MM.1S (cell line): ENCODE measurements around the gene NUP62.

Source experiments
- DNase-seq: peaks from one replicate; pipeline ENCODE4 v3.0.0-alpha.2; 2015
- H2AFZ ChIP-seq: fragments of 300-600 bp; sonication (generic); 2 replicates; pipeline ENCODE4 v1.6.0; 2016; ENCODE audit warnings: antibody characterized with exemption, low read length
- H3F3A ChIP-seq: fragments of 300-600 bp; sonication (generic); 2 replicates; pipeline ENCODE4 v1.6.1; 2016; ENCODE audit warnings: mild to moderate bottlenecking, antibody characterized with exemption, low read length, moderate library complexity, mixed read lengths; ENCODE audit not compliant: insufficient read depth
- H3K27ac ChIP-seq: fragments of 300-600 bp; sonication (generic); 2 replicates; pipeline ENCODE4 v1.5.1; 2016; ENCODE audit warnings: mild to moderate bottlenecking, low read length
- H3K27me3 ChIP-seq: fragments of 300-600 bp; sonication (generic); replicated peaks from 2 replicates; pipeline ENCODE4 v1.6.0; 2016; ENCODE audit warnings: low read length; ENCODE audit not compliant: insufficient read depth
- H3K36me3 ChIP-seq: fragments of 300-600 bp; sonication (generic); replicated peaks from 2 replicates; pipeline ENCODE4 v1.6.1; 2016; ENCODE audit warnings: mild to moderate bottlenecking, low read length, mixed read lengths; ENCODE audit not compliant: insufficient read depth
- H3K4me1 ChIP-seq: fragments of 300-600 bp; sonication (generic); 2 replicates; pipeline ENCODE4 v1.6.1; 2016; ENCODE audit warnings: low read length, mixed read lengths
- H3K4me2 ChIP-seq: fragments of 300-600 bp; sonication (generic); 2 replicates; pipeline ENCODE4 v1.6.0; 2016; ENCODE audit warnings: low read depth, low read length
- H3K4me3 ChIP-seq: fragments of 300-600 bp; sonication (generic); 2 replicates; pipeline ENCODE4 v1.5.1; 2016; ENCODE audit warnings: low read length, mixed read lengths
- H3K79me2 ChIP-seq: fragments of 300-600 bp; sonication (generic); 2 replicates; pipeline ENCODE4 v1.6.1; 2016; ENCODE audit warnings: mixed run types, low read length, mixed read lengths
- H3K9ac ChIP-seq: fragments of 300-600 bp; sonication (generic); 2 replicates; pipeline ENCODE4 v1.6.1; 2016; ENCODE audit warnings: low read length, mixed read lengths
- H3K9me2 ChIP-seq: fragments of 300-600 bp; sonication (generic); replicated peaks from 2 replicates; pipeline ENCODE4 v1.6.1; 2016; ENCODE audit warnings: mild to moderate bottlenecking, low read length, mixed read lengths; ENCODE audit not compliant: insufficient read depth
- H3K9me3 ChIP-seq: fragments of 300-600 bp; sonication (generic); replicated peaks from 2 replicates; pipeline ENCODE4 v1.6.1; 2016; ENCODE audit warnings: mild to moderate bottlenecking, low read length, mixed read lengths; ENCODE audit not compliant: insufficient read depth
- H4K20me1 ChIP-seq: fragments of 300-600 bp; sonication (generic); 2 replicates; pipeline ENCODE4 v1.6.1; 2016; ENCODE audit warnings: mild to moderate bottlenecking, low read length, moderate library complexity, mixed read lengths; ENCODE audit not compliant: insufficient read depth
- EZH2 ChIP-seq: fragments of 300-600 bp; sonication (generic); optimal IDR thresholded peaks from 2 replicates; pipeline ENCODE3; 2017; ENCODE audit warnings: low read depth, mild to moderate bottlenecking, antibody characterized with exemption, low read length, mixed read lengths
- EZH2phosphoT487 ChIP-seq: fragments of 300-600 bp; sonication (generic); IDR thresholded peaks from 2 replicates; pipeline ENCODE4 v1.6.1; 2018; ENCODE audit warnings: antibody characterized with exemption, low read length
- TF ChIP-seq, protein P1 (sequence below): fragments of 300-600 bp; sonication (generic); IDR thresholded peaks from 2 replicates; pipeline ENCODE4 v1.5.1; 2016; ENCODE audit warnings: antibody characterized with exemption, low read length, mixed read lengths

NUP62 gene

DNA sequence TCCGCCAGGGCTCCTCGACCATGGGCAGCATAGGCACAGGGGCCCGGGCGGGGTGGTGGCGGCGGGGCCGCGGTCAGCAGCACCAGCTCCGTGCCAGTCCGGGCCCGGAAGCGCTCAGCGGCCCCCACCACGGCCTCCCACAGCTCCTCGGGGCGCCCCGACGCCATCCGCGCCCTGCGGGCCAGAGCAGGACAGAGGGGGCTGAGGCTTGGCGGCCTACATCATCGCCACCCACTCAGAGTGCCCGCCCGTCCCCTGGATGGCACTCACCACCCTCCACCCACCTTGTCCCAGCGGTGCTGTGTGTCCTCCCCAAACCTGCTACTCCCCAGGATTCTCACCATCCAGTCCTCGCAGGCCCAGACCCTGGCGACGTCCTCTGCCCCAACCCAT is 56.2 kb downstream of the NUP62 start:
- peaks cover 25% of the 10 kb centered on the region for H3K4me1 ChIP-seq
- TF ChIP-seq, protein P1, sequence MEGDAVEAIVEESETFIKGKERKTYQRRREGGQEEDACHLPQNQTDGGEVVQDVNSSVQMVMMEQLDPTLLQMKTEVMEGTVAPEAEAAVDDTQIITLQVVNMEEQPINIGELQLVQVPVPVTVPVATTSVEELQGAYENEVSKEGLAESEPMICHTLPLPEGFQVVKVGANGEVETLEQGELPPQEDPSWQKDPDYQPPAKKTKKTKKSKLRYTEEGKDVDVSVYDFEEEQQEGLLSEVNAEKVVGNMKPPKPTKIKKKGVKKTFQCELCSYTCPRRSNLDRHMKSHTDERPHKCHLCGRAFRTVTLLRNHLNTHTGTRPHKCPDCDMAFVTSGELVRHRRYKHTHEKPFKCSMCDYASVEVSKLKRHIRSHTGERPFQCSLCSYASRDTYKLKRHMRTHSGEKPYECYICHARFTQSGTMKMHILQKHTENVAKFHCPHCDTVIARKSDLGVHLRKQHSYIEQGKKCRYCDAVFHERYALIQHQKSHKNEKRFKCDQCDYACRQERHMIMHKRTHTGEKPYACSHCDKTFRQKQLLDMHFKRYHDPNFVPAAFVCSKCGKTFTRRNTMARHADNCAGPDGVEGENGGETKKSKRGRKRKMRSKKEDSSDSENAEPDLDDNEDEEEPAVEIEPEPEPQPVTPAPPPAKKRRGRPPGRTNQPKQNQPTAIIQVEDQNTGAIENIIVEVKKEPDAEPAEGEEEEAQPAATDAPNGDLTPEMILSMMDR: no peak
- no peak for TF ChIP-seq EZH2phosphoT487
- TF ChIP-seq EZH2: no peak
- peaks cover 45% of the 10 kb centered on the region for H3K79me2 ChIP-seq
- H3K9me3 ChIP-seq: no peaks in the 10 kb centered on the region
- no peaks in the 10 kb centered on the region for H4K20me1 ChIP-seq
- no peak overlapping the region for H2AFZ ChIP-seq
- no peaks in the 10 kb centered on the region for H3K27me3 ChIP-seq
- no peak for DNase-seq
- no peak overlapping the region for H3K27ac ChIP-seq
- H3K9ac ChIP-seq: no peak overlapping the region
- no peak overlapping the region for H3K4me3 ChIP-seq
- H3K4me2 ChIP-seq: no peak overlapping the region
- no peaks in the 10 kb centered on the region for H3K9me2 ChIP-seq
- H3K36me3 ChIP-seq: no peaks in the 10 kb centered on the region
- H3F3A ChIP-seq: peaks cover 18% of the 10 kb centered on the region; the same call in 1 of the 2 replicates

DNA sequence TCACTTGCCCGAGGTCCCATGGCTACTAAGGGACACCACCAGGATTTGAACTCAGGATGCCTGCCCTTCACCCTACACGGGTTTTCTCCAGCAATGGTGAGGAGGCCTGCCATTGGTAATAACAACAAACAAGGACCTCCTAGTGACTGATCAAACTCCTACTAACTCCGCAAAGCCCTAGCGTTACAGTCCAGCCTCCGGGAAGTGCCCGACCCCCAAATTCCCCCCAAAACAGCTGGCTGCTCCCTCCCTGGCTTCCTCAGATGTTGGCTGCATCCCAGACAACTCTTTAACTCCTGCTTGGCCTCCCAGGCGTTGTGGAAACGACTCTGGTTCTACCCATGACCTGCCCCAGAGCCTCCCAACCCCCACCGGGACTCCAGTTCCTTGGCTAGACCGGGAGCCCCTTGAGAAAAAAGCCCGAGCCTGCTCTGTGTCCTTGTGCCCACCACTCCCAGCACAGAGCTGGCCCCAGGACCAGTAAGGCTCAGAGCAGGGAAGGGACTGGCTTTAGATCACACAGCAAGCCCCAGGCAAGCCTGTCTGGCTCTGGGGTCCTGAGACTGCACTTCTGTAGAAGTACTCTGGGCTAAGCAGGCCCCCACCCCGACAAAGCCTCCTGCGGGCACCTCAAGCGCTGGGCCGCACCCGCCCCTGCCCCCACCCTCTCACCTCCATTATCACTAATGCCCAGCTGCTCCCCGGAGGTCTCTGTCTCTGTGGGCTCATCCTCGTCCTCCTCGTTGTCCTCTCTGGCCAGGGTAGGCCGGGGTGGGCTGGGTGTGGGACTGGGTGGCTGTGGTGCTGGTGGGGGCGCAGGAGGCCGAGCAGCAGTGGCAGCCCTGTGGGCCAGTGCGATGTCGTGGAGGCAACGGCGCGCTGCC is 56.8 kb downstream of the NUP62 start:
- H3K27ac ChIP-seq: no peak overlapping the region
- no peak for TF ChIP-seq EZH2
- TF ChIP-seq, protein P1: no peak
- no peak for TF ChIP-seq EZH2phosphoT487

DNA sequence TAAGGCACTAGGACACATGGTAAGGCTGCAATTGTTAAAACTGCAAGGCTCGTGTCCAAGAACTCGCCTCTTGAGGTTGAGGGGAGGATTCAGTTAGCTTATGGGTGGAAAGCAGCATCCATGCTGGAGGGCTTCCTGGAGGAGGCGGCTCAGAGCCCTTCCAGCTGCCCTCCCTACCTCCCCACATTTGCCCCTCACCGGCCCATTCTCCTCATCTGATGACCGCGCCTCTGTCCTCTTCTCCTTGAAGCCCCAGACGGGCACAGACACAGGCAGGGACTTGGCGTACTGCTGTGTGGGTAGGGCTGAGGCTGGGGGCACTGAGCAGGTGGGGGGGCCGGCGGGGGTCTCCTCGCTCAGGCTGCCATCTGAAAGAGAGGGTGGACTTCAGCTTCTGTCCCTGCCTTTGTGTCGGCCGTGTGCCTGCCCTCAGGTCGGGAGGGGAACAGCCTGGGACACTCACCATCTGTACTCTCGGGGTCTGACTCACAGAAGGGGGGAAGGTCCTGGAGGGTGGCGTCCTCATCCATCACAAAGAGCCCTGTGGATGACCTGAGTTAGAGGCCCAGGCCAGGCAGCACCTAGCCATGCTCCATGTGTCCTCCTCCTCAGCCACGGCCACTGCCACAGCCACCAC is 57.8 kb downstream of the NUP62 start:
- peaks cover 51% of the 10 kb centered on the region for H3K79me2 ChIP-seq
- no peaks in the 10 kb centered on the region for H3K9me3 ChIP-seq
- H4K20me1 ChIP-seq: no peaks in the 10 kb centered on the region
- DNase-seq: no peak
- no peak overlapping the region for H3K4me3 ChIP-seq
- H2AFZ ChIP-seq: no peak overlapping the region
- H3K9me2 ChIP-seq: no peaks in the 10 kb centered on the region
- no peaks in the 10 kb centered on the region for H3K36me3 ChIP-seq
- H3K4me1 ChIP-seq: peaks cover 27% of the 10 kb centered on the region
- H3K27ac ChIP-seq: no peak overlapping the region
- no peak overlapping the region for H3K9ac ChIP-seq
- H3F3A ChIP-seq: peaks cover 31% of the 10 kb centered on the region
- H3K4me2 ChIP-seq: no peak overlapping the region
- H3K27me3 ChIP-seq: no peaks in the 10 kb centered on the region
- no peak for TF ChIP-seq EZH2
- no peak for TF ChIP-seq EZH2phosphoT487
- TF ChIP-seq, protein P1: no peak

More for the DNA sequence above, 56.8 kb downstream of the NUP62 start:
- Histone ChIP-seq H3K9me2 (no peaks in the 10 kb centered on the region), H3K4me3 (no peak overlapping the region), H3K36me3 (no peaks in the 10 kb centered on the region), H3K9me3 (no peaks in the 10 kb centered on the region), H4K20me1 (no peaks in the 10 kb centered on the region), H2AFZ (no peak overlapping the region), H3F3A (peaks cover 23% of the 10 kb centered on the region; the same call in 1 of the 2 replicates), H3K79me2 (peaks cover 43% of the 10 kb centered on the region), H3K4me2 (no peak overlapping the region), H3K4me1 (peaks cover 26% of the 10 kb centered on the region), H3K9ac (no peak overlapping the region), H3K27me3 (no peaks in the 10 kb centered on the region)
- DNase-seq: no peak
